Caki2 (cell line): ENCODE measurements around the gene HMGB2. TPM values are rescaled to one million over a fixed set of nuclear protein-coding genes. Genes with fewer than 3 reads are reported as not detected.

Source experiments
- DNase-seq: peaks from one replicate; pipeline ENCODE4 v3.0.0-alpha.2; 2015; ENCODE audit warnings: low read depth
- in situ Hi-C: cut with HindIII; loops from 2 replicates; pipeline ENCODE4 v1.10.0; 2016; ENCODE audit warnings: low sequenced_read_pairs, low pct_unique_long_range_greater_than_20kb, mixed read lengths
- total RNA-seq: library from RNA; depleted of rRNA; stranded (reverse); fragments of >200 nt; shearing (Covaris generic); gene quantifications from 2 replicates; pipeline ENCODE4 v1.2.3, GENCODE V29; 2014; ENCODE audit warnings: low replicate concordance; rRNA removed

Gene HMGB2
- total RNA-seq, 1 experiment from 2014 or later, result 196 TPM

DNA sequence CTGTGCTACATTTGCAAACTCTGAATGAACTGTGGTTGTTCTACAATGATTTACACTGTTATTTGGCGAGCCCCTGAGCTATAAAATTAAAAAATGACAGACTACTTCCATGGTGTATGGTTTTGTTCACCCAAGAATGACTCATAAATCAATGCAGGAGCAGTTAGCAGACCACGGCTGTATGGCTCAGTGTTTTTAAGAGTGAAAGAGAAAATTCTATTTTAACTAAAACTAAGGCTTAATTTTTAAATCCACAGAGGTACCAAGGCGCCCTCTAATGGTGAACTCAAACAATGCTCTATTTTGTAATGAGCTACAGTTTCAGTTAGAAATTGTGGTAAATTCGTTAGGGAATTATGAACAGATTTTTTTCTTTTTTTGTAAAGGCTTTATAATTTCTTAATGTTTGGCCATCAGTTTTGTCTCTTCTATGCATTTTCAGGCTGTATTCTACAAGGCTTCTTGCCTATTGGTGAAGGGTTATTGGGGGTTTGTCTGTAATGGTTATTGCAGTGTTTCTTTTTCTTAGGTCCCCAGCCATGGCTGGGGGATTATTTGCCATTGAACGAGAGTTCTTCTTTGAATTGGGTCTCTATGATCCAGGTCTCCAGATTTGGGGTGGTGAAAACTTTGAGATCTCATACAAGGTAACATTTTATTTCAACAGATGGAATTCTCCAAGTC, 32.5 kb downstream of the HMGB2 start:
- DNase-seq, result peak; percentile 37
- in situ Hi-C loops, result no loop called here

DNA sequence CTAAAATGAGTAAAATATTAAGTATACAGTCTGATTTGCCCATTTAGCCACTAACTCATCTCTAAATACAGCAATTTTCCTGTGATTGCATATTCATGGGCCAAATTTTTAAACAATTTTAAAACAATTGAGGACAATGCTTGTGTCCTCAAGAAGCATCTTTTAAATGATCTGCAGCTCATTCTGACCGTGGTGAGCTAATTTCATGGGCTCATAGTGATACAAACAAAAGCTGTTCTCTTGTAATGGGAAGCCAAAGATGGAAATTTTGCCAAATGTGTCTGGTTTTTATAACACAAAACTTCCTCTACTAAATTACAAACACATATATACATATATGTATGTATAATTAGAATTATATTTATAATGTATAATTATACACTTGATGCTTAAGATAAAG, 39.7 kb downstream of the HMGB2 start:
- in situ Hi-C loops, result no loop called here
- no peak for DNase-seq

DNA sequence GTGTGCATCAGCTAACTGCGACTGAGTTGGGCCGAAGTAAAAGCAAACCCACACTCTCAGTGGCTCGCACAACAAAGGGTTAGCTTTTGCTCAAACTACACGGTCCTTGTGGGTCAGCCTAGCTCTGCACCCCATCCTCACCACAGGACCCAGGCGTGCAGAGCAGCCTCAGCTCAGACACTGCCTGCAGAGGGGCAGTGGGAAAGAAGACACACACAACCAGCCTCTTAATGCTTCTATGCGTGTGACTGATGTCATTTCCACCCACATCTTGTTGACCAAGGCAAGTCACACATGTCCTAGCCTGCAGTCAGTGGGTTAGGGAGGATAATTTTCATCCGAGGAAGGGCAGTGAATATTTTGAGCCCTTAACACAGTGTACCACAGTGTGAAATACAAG, 40.5 kb downstream of the HMGB2 start:
- DNase-seq, result no peak
- in situ Hi-C loops, result no loop called here

DNA sequence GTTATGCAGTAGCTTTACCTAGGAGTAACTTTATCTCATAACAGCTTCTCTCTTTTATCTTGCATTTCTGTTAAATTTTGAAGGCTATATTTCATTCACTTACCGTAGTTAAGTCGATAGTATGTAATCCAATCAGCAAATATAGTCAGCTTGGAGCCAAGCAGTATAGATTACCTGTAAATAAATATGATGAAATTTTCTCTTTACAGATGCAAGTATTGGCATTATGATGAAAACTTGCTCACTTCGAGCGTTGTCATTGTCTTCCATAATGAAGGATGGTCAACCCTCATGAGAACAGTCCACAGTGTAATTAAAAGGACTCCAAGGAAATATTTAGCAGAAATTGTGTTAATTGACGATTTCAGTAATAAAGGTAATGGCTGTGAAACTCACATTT, 42.3 kb downstream of the HMGB2 start:
- no peak for DNase-seq
- in situ Hi-C loops, result no loop called here

DNA sequence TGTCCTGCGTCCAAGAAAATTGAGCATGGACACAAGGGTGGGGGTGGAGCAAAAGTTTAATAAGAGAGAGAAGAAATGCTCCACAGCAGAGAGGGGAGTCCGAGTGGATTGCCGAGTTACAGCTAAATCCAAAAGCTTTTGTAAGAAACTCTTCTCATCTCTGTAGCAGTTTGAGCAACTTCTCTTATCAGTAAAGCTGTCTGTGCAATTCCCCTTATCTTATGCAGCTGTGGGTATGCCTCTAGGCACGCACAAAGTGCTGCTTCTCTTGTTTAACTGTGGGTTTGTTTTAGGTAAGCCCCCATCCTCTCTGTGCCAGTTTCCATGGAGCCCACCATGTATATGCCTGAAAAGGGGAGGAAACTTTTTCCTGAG, 44.8 kb downstream of the HMGB2 start:
- DNase-seq, result no peak
- in situ Hi-C loops, result no loop called here

DNA sequence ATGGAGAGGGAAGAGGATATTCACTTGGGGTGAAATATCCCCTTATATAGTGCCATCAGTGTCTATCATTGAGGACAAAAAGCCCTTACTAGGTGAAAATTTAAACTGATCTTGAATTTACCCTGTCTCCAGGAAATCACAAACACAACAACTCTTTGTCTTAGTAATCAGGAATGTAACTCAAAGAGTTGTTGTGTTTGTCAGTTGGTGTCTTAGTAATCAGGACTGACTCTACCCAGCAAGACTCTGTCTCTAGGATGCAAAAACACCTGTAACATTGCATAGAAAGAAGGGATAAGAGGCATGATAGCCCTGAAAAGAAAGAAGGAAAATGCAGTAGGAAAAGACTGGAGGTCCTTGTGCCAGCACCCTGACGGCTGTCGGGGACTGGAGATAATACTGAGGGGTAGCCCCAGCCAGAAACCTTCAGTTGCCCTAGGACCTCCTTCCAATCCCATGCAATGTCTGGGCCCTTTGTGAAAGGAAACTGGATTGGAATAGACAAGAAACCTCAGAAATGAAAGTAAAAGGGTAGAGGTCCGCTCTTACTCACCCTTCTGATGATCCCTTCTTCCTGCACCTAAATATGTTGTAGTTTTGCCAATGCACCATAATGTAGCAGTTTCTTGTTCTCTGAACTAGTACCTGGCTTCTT, 45.3 kb downstream of the HMGB2 start:
- in situ Hi-C loops, result no loop called here
- DNase-seq, result no peak

DNA sequence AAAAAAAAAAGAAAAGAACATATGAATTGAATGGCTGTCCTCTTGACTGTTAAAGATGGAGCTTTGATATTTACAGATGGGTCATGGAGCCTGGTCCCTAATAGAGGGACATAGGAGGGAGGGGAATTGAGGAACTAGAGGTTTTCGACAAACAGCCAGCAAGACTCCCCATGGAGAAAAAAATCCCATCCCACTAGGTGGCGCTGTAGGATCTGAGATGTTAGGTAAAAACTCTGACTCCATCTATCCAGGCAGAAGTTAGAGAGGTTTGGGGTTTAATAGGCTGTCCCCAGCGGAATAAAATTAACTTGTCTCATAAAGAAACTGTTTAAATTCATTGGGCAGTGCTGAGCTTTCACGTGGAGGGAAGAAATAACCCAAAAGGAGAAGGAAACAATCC, 45.9 kb downstream of the HMGB2 start:
- DNase-seq, result no peak
- in situ Hi-C loops, result no loop called here

DNA sequence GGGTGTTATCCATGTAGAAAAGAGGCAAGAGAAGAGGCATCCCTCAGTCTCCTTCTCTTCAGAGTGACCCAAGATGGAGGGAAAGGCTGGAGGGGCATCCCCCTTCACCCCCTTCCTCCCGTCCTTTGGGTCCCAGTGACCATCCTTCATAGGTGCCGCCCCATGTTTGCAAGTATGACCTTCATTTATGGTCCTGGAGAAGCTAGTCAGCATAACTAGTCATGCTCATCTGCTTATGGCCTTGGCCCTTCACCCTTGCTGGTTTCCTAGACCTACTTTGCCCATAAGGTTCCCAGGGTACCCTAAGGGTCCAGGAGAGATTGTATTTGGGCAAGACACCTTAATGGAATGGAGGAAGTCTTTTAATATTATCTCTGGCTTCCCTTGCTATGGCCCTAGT, 46.7 kb downstream of the HMGB2 start:
- no peak for DNase-seq
- in situ Hi-C loops, result no loop called here

DNA sequence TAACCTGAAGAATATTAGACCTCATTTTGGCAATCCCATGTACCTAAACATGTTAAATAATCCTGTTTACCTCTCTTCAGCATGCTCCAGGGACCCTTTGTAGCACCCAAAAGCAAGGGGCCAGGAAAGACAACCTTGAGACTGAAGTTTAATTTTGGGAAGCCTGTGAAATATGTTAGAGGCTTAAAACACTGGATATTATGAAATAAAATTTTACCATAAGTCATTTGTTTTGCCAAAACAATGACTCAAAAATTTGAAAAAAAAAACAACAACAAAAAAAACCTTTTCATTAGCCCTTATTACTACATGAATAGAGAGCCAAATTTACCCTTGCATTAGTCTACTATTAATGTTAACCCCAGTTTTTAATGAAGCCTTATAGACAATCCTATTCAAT, 49.7 kb downstream of the HMGB2 start:
- DNase-seq, result no peak
- in situ Hi-C loops, result no loop called here

DNA sequence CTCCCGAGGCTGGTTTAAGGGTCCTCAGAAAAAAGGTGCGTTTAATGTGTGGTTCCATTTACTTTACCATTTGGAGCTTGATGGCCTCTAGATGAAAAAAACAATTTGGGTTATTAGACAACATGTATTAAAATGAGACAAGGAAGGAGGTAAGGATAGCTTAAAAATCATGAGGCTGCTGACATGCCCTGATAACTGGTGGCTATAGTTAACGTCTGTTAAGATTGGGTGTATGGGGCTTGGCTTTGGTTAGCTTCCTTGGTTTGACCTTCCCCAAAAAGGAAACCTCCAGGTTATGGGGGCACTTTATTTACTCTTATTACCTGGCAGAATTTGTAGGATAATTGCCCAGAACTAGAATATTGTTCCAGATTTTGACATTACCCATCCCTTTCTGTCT, 51.5 kb downstream of the HMGB2 start:
- DNase-seq, result no peak
- in situ Hi-C loops, result no loop called here

DNA sequence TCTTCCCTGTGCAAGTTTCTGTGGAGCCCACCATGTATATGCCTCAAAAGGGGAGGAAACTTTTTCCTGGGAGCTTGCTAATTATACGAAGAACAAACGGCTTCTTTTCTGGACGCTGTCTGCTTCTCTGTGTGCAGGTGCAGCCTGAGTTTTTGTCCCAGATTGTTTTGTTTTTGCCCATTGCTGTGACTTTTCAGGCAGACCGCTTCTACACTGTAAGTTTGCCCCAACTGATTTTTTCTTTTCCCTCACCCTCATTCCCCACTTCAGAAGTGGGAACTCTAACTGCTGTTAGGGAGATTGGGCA, 51.9 kb downstream of the HMGB2 start:
- in situ Hi-C loops, result no loop called here
- no peak for DNase-seq

DNA sequence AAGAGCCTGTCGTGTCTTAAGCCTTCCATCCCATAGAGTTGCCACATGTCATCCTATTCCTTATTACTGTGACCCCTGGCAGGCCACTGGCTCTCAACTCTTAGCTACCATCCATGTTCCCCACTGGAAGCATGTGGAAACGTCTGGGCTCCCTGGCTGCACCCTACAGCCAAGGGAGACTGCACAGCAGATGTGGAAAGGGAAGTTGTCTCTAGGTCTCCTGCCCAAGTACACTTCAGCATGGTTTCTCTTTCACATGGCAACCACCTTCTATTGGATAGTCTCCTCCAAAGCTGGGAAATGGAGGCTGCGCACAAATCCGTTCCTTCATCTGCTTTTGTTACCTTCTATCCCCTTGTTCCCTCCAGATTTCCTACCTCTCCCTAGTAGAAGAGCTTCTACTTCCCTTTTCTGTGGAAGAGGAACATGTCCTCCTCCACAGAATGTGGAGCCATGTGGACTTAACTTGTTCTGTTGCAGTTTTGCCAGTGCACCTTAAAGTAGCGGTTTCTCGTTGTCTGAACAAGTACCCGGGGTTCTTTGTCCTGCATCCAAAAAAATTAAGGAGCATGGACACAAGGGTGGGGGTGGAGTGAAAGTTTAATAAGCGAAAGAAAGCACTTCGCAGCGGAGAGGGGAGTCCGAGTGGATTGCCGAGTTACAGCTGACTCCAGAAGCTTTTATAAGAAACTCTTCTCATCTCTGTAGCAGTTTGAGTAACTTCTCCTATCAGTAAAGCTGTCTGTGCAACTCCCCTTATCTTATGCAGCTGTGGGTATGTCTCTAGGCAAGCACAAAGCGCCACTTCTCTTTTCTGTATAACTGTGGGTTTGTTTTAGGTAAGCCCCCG, 52.5 kb downstream of the HMGB2 start:
- DNase-seq, result no peak
- in situ Hi-C loops, result no loop called here

Other genes starting within 250 kb of the HMGB2 start
- 19.3 and 31.6 TPM in 2 replicates for gene GALNT7, start 165.5 kb downstream of the HMGB2 start, total RNA-seq
- 42.6 and 68.0 TPM in 2 replicates for gene SAP30, start 36.6 kb upstream of the HMGB2 start, total RNA-seq
- not detected in 2 replicates for gene SCRG1, start 64.8 kb upstream of the HMGB2 start, total RNA-seq
- not detected in 2 replicates for gene HAND2, start 195.9 kb upstream of the HMGB2 start, total RNA-seq